ENCODE data around the gene CT55.
A peak's percentile ranks its signal among the peaks of the same experiment; 100 is the strongest.
"Not testable (repeated sequence)": the region's sequence is repeated elsewhere in the genome, so short reads cannot be mapped to it uniquely, and the experiment has no call there.

CT55 gene, protein sequence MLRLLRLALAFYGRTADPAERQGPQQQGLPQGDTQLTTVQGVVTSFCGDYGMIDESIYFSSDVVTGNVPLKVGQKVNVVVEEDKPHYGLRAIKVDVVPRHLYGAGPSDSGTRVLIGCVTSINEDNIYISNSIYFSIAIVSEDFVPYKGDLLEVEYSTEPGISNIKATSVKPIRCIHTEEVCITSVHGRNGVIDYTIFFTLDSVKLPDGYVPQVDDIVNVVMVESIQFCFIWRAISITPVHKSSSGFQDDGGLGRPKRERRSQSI

DNA sequence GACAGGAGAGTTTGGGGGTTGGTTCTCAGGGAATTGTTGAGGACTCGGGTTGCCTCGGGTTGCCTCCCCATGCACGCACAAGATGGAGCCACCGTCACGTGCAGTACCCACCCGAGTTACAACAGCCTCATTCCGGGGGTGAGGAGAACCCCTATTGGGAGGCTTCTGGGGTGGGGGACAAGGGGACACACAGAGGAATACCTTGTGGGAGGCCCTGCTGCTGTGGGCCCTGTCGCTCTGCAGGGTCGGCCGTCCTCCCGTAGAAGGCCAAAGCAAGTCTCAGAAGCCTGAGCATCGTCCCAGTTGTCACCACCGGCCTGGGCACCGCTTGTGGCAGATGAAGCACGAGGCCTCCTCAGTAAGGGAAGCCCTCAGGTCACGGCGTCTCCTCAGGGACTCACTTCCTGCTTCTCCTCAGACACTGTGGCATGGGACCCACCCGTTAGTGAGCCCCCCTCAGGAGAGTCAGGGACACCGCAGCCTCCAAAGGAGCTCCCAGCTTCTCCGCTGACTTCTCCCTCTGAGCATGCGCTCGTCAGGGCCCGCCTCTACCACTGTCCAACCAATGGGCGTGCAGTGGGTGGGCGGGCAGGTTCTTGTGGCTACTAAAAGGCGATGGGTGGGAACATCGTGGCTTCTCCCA is at the start of gene CT55:
Gene CT55, minus strand, starts transcription at position 522 of the 643 bp plus-strand sequence. Its CDS starts 227 bp downstream, at position 295.
- no peak for DNase-seq

DNA sequence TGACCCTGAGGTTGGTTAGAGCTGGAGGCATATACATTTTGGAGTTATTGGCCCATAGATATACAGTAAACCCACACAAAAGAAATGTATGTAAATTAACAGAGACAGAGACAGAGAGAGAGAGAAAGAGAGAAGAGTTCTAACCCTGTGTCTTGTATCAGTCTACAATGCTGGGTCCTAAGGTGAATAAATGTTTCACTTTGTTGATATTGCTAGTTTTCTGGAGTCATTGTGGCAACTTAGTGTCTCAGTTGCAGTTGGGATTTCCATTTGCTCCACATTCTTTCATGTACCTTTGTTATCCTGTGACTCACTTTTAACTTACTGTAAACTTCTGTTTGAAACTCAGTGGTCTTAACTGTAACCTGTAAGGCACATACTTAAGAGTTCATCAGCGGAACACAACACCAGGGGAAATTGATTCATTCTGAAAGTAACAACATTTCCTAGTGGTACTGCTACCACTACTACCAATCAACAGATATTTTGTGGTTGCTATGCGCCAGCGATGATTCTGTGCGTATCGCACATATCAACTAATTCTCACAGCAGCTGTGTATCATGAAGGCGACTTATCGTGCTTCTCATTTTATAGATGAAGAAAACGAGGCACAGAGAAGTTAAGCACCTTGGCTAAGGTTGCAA is 42.1 kb upstream of the CT55 start:
- DNase-seq: no peak

DNA sequence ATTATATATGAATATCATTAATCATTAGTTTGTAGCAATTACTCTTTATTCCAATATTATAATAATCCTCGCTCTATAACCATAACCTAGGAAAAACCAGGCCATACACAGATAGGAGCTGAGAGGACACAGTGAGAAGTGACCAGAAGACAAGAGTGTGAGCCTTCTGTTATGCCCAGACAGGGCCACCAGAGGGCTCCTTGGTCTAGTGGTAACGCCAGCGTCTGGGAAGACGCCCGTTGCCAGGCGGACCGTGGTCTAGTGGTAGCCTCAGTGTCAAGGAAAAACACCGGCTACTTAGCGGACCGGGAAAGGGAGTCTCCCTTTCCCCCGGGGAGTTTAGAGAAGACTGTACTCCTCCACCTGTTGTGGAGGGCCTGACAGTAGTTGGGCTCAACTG is 35.2 kb upstream of the CT55 start:
- DNase-seq: not testable (repeated sequence)

DNA sequence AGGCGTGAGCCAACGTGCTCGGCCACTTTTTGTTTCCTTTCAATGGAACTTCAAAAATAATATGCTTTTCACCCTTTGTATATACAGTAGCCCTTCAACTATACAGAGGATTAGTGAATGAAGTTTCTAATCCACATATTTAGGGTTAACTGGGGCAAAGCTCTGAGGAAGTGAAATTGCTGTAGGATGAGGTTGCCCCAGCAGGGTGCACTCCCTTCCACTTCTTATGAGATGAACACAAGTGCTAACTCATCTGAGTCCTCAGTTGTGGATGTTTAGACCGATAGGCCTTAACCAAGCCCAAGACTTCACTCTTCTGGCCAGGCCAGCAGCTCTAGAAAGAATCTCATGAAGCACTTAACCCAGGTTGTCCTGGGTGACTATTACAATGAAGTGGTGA is 29.1 kb upstream of the CT55 start:
- no peak for DNase-seq

DNA sequence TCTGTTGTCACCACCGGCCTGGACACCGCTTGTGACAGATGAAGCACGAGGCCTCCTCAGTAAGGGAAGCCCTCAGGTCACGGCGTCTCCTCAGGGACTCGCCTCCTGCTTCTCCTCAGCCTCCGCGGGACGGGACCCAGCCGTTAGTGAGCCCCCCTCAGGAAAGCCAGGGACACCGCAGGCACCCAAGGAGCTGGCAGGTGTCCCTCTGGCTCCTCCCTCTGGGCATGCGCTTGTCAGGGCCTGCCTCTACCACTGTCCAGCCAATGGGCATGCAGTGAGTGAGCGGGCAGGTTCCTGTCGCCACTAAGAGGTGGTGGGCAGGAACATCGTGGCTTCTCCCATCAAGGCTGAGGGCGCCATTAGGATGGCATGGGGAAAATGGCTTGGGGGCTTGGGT is 23.5 kb upstream of the CT55 start:
- no peak for DNase-seq

DNA sequence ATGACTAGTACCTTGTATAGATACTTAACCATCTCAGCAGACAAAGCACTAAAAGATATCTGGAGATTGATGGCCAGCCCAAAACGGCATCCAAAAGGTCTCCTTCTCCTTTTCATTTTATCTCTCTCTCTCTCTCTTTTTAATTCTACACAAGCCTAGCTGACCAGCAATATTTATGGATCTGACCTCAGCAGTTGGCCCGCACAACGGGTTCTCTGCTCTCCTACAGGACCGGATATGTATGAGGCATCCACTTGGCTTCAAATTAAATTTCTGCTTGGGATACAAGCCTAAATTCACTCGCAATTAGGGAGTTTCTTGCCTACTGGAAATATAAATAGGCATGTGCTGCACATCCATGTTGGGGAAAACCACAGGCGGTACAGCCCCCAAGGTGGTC is 22.5 kb upstream of the CT55 start:
- no peak for DNase-seq

DNA sequence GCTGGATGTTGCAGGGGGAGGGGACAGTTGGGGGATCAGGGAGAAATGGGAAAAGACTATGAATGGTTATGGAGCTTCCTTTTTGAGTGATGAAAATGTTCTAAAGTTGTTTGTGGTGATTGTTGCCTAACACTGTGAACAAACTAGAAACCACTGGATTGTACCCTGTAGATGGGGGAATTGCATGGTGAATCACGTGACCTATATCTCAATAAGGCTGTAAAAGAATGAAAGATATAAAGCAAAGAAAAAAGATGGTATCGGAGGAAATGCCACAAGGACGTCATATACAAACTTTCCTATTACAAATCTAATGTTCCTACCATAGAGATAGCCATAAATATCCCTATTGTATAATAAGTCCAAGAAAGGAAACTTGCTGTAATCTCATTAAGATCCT is 20.6 kb upstream of the CT55 start:
- no peak for DNase-seq

DNA sequence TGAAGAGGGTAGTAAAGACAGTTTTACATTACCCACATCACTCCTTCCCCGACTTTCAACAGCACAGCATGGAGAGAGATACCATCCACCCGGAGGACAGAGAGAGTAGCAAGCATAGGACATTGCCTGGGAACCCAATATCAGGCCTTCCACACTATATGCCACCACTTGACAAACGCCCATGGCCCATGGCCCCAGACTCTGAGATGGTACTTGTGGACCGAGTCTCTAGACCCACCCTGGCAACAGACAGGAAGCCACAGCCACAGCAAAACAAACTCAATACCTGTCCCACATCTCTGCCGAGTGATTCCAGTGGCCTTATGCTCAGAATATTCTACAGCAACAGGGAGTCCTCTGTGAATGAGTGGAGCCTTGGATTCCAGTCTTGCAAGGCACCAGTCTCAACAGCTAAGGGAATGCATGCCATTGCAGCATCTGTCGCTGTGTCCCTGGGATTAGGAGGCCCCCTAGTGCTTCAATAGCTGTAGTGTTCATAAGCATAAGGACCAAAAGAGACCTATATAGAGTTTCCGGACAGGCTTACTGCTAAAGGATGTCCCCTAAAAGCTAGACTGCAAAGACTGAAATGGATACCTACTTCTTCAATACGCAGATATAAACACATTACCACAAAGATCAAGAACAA is 14.7 kb upstream of the CT55 start:
- DNase-seq: peak; percentile 16

DNA sequence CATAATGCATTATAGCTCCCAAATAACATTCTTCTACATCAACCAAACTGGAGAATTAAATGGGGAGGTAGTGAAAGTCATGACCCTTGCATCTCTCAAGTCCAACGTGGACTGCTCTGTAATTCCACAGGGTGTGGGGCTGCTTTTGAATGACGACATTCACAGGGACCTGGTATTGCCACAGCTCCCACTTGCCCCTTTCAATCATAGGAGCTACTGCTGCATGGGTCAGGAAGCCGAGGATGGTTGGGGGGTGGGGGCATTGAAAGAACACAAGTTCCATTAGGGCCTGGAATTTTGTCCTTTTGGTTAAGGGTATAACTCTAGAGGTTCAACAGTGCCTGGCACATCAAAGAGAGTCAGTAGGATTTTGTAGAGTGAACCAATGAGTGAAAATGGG is 7.4 kb upstream of the CT55 start:
- no peak for DNase-seq

DNA sequence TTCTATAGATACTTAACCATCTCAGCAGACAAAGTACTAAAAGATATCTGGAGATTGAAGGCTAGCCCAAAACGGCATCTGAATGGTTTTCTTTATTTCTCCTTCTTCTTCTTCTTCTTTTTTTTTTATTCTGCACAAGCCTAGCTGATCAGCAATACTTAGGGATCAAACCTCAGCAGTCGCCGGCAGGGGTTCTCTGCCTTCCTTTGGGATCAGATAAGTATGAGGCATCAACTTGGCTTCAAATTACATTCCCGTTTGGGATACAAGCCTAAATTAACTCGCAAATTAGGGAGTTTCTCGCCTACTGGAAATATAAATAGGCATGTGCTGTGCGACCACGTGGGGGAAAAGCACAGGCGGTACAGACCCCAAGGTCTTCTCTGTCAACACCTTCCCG is 730 bp downstream of the CT55 start:
- DNase-seq: no peak

DNA sequence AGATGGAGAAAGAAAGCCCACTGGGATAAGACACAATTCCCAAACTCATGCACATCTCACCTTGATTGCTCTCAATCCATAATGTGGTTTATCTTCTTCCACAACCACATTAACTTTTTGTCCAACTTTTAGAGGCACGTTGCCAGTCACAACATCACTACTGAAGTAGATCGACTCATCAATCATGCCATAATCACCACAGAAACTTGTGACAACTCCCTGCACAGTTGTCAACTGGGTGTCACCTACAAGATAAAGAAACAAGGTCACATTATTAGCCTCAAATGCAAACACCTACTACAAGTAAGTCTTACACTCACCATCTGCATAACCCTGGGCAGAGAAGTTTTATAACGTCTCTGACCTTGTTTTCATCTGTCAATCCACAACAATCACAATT is 1.7 kb downstream of the CT55 start:
- DNase-seq: not testable (repeated sequence)

DNA sequence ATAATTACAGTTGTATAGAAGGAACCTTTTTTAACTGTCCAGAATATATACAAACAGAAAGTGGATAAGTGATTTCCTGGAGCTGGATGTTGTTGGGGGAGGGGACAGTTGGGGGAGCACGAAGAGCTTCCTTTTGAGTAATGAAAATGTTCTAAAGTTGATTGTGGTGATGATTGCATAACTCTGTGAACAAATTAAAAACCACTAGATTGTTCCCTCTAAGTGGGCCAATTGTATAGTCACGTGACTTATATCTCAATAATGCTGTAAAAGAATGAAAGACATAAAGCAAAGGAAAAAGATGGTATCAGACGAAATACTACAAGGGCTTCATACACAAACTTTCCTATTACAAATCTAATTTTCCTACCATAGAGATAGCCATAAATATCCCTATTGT is 2.7 kb downstream of the CT55 start:
- no peak for DNase-seq

DNA sequence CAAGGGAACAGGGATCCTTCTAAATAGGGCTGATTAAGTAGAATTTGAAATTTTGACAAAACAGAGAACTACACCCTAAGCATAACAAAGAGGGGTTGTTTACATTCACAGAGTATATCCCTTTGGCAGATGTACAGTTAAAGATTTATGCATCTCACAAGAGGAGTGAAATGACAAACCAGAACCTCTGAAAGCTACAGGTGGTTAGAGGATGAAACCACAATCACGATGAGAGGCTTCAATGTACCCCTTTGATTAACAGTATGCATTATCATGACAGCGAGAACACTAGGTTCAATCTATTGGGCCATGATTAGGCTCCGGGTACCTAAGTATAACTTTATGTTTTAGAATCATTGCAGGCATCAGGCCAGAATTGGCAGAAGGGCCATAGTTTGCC is 16.5 kb downstream of the CT55 start:
- DNase-seq: not testable (repeated sequence)

DNA sequence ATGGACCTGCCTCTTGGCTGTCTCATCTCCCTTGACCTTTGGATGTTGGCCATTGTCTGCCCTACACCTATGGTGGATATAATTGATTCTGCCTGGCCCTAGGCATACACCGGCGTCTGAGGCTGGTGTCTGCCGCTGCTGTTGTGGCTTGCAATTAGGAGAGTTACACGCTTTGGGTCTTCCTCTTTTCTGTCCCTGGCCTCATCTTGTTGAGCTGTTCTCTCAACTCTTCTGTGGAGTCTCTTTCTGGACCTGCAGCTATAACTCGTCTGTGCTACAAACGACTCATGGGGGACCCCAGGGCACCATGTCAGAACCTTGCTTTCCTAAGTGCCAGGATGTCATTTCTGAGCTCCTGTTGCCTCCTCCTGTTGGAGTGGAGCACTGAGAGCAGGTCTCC is 45.1 kb downstream of the CT55 start:
- not testable (repeated sequence) for DNase-seq

DNA sequence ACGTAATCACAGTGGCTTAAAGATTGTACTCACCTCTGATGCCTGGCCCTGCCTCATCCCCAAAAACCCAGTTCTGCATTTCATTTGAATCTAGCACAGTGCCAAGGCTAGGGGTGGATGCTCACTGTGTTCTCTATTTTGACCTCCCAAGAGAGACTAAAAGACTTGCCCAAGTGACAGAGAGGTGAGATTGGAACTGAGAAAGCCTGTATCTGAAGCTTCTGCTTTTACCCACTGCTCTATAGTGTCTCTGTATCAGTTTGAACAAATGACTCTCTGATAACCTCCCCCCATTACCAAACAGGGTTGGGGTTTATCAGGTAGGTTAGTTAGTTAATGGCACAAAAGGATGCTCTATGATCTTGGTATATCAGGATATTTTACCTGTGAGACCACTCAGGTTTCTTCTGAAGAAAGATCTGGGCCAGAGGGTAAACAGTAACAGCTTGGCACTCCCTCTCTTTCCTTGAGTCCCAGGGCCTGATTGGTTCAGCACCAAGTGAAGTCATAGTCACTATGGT is 51.1 kb downstream of the CT55 start, which contains the start of gene ETDB:
Gene ETDB, minus strand, starts transcription at position 471 of the 521 bp plus-strand sequence. CDS start 1,265 bp downstream, outside the sequence.
- DNase-seq: not testable (repeated sequence)

DNA sequence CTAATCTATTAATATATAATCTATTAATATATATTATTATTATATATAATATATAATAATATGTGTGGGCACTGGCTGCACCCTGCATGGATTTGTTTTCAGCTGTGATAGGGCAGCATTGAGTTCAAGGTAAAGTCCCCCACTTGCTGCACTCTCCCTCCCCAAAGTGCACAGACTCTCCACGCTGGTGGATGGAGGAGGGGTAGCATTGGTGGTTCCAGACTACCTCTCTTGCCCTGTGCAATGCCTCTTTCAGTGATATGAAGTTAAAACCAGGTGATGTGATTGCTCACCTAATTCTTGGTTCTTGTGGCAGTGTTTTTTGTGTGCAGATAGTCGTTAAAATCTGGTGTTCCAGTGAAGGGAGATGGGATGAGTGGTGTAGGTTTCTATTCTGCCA is 55.1 kb downstream of the CT55 start:
- DNase-seq: not testable (repeated sequence)

DNA sequence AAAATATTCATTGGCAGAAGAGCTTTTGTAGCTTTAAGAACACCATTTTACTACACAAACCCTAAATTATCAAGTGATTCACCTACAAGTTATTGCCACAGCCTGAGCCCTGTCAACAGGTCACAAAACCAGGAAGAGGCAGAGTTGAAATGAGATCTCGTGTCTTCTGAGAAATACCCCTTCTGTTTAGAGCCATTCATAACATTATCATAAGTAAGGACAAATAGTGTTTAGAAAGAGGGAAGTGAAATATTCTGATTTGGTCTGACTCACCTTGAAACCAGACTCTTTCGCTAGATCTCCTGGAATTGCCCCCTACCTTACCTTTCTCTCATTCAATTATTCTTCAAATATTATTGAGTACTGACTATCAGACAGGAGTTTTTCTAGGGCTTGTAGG is 56.8 kb downstream of the CT55 start:
- no peak for DNase-seq

DNA sequence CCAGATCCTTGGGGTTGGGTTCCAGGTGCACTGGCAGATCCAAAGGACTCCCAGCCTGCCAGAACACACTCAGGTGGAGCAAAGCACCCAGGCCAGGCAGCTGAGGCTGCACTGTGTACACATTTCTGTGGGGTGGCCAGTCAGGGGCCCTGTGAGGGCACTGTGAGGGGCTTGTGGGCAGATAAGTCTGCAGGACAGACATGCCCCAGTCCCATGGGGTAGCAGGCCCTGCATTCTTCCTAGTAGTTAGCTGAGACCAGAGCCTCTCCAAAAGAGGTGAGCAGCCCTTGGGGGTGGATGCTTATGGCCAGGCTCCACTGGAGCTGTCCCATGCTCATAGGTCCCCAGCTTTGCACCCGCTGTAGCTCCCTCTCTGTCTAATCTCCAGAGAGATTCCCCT is 58.5 kb downstream of the CT55 start:
- DNase-seq: no peak

DNA sequence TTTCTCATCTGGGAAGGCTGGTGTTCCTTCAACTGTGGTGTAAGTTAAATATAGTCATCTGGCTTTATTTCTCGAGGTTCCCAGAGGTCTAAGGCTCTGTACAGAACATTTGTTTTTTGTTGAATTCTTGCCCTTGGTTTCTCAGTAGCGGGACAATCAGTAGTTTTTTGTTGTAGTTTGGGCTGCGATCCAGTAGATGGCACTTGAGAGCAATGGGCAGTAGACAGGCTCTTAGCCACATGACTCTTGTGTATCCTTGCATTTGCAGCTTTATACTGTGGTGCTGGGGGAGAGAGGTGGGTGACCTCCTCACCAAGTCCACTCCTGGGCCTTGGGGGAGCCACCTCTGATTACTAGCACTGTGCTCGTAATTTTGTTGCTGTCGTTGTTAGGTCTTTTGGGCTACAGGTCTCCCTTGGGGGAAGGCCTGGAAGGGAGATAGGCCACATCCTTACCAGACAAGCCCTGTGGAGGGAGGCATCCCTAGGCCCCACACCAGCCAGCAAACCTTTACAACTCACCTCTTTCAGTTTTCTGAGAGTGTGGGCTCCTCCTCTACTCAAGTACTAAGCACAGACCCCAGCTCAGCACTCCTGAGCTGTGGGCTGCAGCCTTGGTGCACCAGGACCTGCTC is 59.0 kb downstream of the CT55 start:
- DNase-seq: peak; percentile 34

DNA sequence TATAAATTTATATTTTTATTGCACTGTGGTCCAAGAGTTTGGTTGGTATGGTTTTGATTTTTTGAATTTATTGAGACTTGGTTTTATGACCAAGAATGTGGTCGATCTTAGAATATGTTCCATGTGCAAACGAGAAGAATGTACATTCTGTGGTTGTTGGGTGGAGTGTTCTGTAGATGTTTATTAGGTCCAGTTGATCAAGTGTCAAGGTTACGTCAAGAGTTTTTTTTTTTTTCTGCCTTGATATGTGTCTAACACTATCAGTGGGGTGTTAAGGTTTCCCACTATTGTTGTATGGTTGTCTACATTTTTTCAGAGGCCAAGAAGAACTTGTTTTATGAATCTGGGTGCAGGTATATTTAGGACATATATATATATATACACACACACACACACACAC is 61.6 kb downstream of the CT55 start:
- no peak for DNase-seq

Measured in CD4-positive, alpha-beta T cell treated with Interleukin-6 for 4 hours (primary cell).